OCI-LY7 (cell line): ENCODE results near the gene PLEKHM1. TPM values are rescaled to one million over a fixed set of nuclear protein-coding genes. Genes with fewer than 3 reads are reported as not detected.

Experiments
- BruUV-seq: library from RNA; stranded (reverse); fragments of 400-500 nt; replicated peaks from 2 replicates; lab custom pipeline; 2021; lab: Mats Ljungman, UMichigan
- CTCF ChIA-PET: fragments of 300-600 bp; sonication (Branson Sonifier 250); formaldehyde crosslinking; loops from one replicate; lab custom pipeline; 2022; ENCODE audit warnings: antibody characterized with exemption; ENCODE audit not compliant: unreplicated experiment; lab: Charles Lee
- POLR2A ChIA-PET: fragments of 300-600 bp; sonication (Branson Sonifier 250); formaldehyde crosslinking; loops from one replicate; lab custom pipeline; 2022; ENCODE audit warnings: antibody characterized with exemption; lab: Charles Lee
- DNase-seq: peaks from one replicate; pipeline ENCODE4 v3.0.0-alpha.2; 2015; ENCODE audit warnings: low spot score
- H2AFZ ChIP-seq: fragments of 200-600 bp; sonication (generic), shearing (Covaris generic); 2 replicates; pipeline ENCODE4 v1.6.1; 2014; ENCODE audit warnings: mild to moderate bottlenecking, antibody characterized with exemption, low read length, moderate library complexity
- H3K27ac ChIP-seq: fragments of 200-600 bp; sonication (generic); 2 replicates; pipeline ENCODE4 v1.5.1; 2014; ENCODE audit warnings: mixed run types, low read depth, mild to moderate bottlenecking, moderate library complexity, low read length, inconsistent platforms; ENCODE audit not compliant: poor library complexity, severe bottlenecking
- H3K36me3 ChIP-seq: fragments of 200-600 bp; sonication (generic); 2 replicates; pipeline ENCODE4 v1.6.1; 2014; ENCODE audit warnings: mild to moderate bottlenecking, antibody characterized with exemption, low read length, moderate library complexity, mixed read lengths; ENCODE audit not compliant: insufficient read depth
- H3K4me1 ChIP-seq: fragments of 200-600 bp; sonication (generic); 2 replicates; pipeline ENCODE4 v1.5.1; 2014; ENCODE audit warnings: mild to moderate bottlenecking, low read length; ENCODE audit not compliant: insufficient read depth, poor library complexity, severe bottlenecking
- H3K4me2 ChIP-seq: fragments of 200-600 bp; sonication (generic); 2 replicates; pipeline ENCODE4 v1.6.1; 2014; ENCODE audit warnings: mild to moderate bottlenecking, low read length
- H3K4me3 ChIP-seq: fragments of 200-600 bp; sonication (generic); 2 replicates; pipeline ENCODE4 v1.5.1; 2014; ENCODE audit warnings: mild to moderate bottlenecking, low read depth, low read length; ENCODE audit not compliant: poor library complexity, severe bottlenecking
- H3K79me2 ChIP-seq: fragments of 200-600 bp; sonication (generic); 2 replicates; pipeline ENCODE4 v1.6.1; 2016; ENCODE audit warnings: low read depth, mild to moderate bottlenecking, low read length, moderate library complexity, mixed read lengths; ENCODE audit not compliant: insufficient read depth
- H3K9me2 ChIP-seq: fragments of 200-600 bp; sonication (generic); 2 replicates; pipeline ENCODE4 v1.6.1; 2016; ENCODE audit warnings: mild to moderate bottlenecking, low read length, mixed read lengths; ENCODE audit not compliant: insufficient read depth
- H3K9me3 ChIP-seq: fragments of 200-600 bp; sonication (generic); 2 replicates; pipeline ENCODE4 v1.6.1; 2014; ENCODE audit warnings: mild to moderate bottlenecking, mixed run types, low read length, mixed read lengths
- H4K20me1 ChIP-seq: fragments of 200-600 bp; sonication (generic); 2 replicates; pipeline ENCODE4 v1.6.1; 2014; ENCODE audit warnings: mild to moderate bottlenecking, antibody characterized with exemption, low read length, moderate library complexity, mixed read lengths; ENCODE audit not compliant: insufficient read depth
- CTCF ChIP-seq: fragments of 200-600 bp; sonication (generic); conservative IDR thresholded peaks from 2 replicates; pipeline ENCODE4 v1.5.1; 2014; ENCODE audit warnings: mild to moderate bottlenecking, antibody characterized with exemption, low read length, moderate library complexity, mixed read lengths
- EZH2phosphoT487 ChIP-seq: fragments of 200-600 bp; sonication (generic); IDR thresholded peaks from 2 replicates; pipeline ENCODE4 v1.6.1; 2018; ENCODE audit warnings: low read depth, borderline replicate concordance, mild to moderate bottlenecking, mixed run types, antibody characterized with exemption, low read length, moderate library complexity, mixed read lengths
- intact Hi-C: fragments of 100-400 bp; cut with micrococcal nuclease; formaldehyde crosslinking; loops from one replicate; pipeline ENCODE4 v1.10.0; 2022; ENCODE audit not compliant: unreplicated experiment
- total RNA-seq, 2 experiments: library from RNA; depleted of rRNA in 1 of 2; stranded (reverse); fragments of >200 nt in 1 of 2; shearing (Covaris generic) in 1 of 2; gene quantifications; 2 replicates each; pipeline ENCODE4 v1.2.3, GENCODE V29; 2014 to 2022

The PLEKHM1 gene
- total RNA-seq, 2 experiments from 2014 or later, result 11.8 to 29.3 TPM

- TF ChIP-seq CTCF (no peak), EZH2phosphoT487 (no peak)
- DNase-seq, result peak; percentile 84
- Histone ChIP-seq H3K36me3 (peaks cover 12% of the 10 kb centered on the region), H3K4me2 (peak overlapping the region; percentile 92), H3K27ac (peak overlapping the region; percentile 68), H3K4me3 (peak overlapping the region; percentile 75), H3K9me2 (no peaks in the 10 kb centered on the region), H3K79me2 (peaks cover 43% of the 10 kb centered on the region), H3K4me1 (peaks cover 70% of the 10 kb centered on the region), H3K9me3 (no peaks in the 10 kb centered on the region), H2AFZ (peak overlapping the region; percentile 62), H4K20me1 (0 out of 2 replicates have a peak, but pooled peaks cover 6% of the 10 kb centered on the region)
- intact Hi-C loops, result no loop called here
- ChIA-PET POLR2A (interaction anchor here (1.3 kb wide), 1 partner anchor 17 kb away, joined by 5 read pairs; no protein-coding TSS in a partner anchor), CTCF (interaction anchor here (0.9 kb wide), 1 partner anchor 213 kb away, joined by 4 read pairs; no protein-coding TSS in a partner anchor)
- TSS peak; percentile 56 for BruUV-seq
These were observed 80.1 kb downstream of the PLEKHM1 start for GRCh38 chr17:45410144-45411091.

- H3K4me1 ChIP-seq, result peaks cover 64% of the 10 kb centered on the region
- BruUV-seq, result no TSS peak
- H3K4me3 ChIP-seq, result peak overlapping the region; percentile 75
- H2AFZ ChIP-seq, result peak overlapping the region; percentile 62; the same call in 1 of the 2 replicates
- H3K9me2 ChIP-seq, result no peaks in the 10 kb centered on the region
- 0 out of 2 replicates have a peak, but pooled peaks cover 6% of the 10 kb centered on the region for H4K20me1 ChIP-seq
- H3K27ac ChIP-seq, result peak overlapping the region; percentile 68
- DNase-seq, result peak; percentile 56
- intact Hi-C loops, result no loop called here
- peaks cover 43% of the 10 kb centered on the region for H3K79me2 ChIP-seq
- peak overlapping the region; percentile 92 for H3K4me2 ChIP-seq
- no peak for TF ChIP-seq EZH2phosphoT487
- TF ChIP-seq CTCF, result no peak
- H3K36me3 ChIP-seq, result peaks cover 19% of the 10 kb centered on the region
- CTCF ChIA-PET, result interaction anchor here (0.6 to 0.9 kb wide), 2 partner anchors 108 to 212 kb away, joined by 3 to 4 read pairs; no protein-coding TSS in a partner anchor
- no peaks in the 10 kb centered on the region for H3K9me3 ChIP-seq
- POLR2A ChIA-PET, result interaction anchor here (1.3 kb wide), 1 partner anchor 16 kb away, joined by 5 read pairs; no protein-coding TSS in a partner anchor
These were observed 80.9 kb downstream of the PLEKHM1 start for GRCh38 chr17:45409659-45410076.
